Osteoblast (primary cell): ENCODE measurements around the gene CRIP1. TPM values are rescaled to one million over a fixed set of nuclear protein-coding genes. Genes with fewer than 3 reads are reported as not detected.

Experiments used
- DNase-seq: peaks from one replicate; pipeline ENCODE4 v3.0.0; 2011; ENCODE audit warnings: low spot score, mixed read lengths; ENCODE audit not compliant: insufficient read length; ENCODE audit errors: missing footprints
- H2AFZ ChIP-seq: 2 replicates; pipeline ENCODE4 v1.6.0; 2011; ENCODE audit warnings: mild to moderate bottlenecking, low read length
- H3K27ac ChIP-seq: 2 replicates; pipeline ENCODE4 v1.5.1; 2011; ENCODE audit warnings: mild to moderate bottlenecking, low read depth, low read length, moderate library complexity
- H3K27me3 ChIP-seq: 2 replicates; pipeline ENCODE4 v1.6.0; 2012; ENCODE audit warnings: mild to moderate bottlenecking, control low read depth, inconsistent platforms, low read length, moderate library complexity; ENCODE audit not compliant: insufficient read depth
- H3K36me3 ChIP-seq: 2 replicates; pipeline ENCODE4 v1.5.1; 2011; ENCODE audit warnings: mild to moderate bottlenecking, low read length, control low read depth, moderate library complexity; ENCODE audit not compliant: insufficient read depth
- H3K4me1 ChIP-seq: 2 replicates; pipeline ENCODE4 v1.5.1; 2011; ENCODE audit warnings: mild to moderate bottlenecking, low read length, control low read depth, moderate library complexity; ENCODE audit not compliant: insufficient read depth
- H3K4me2 ChIP-seq: 2 replicates; pipeline ENCODE4 v1.6.0; 2011; ENCODE audit warnings: mild to moderate bottlenecking, low read length; ENCODE audit not compliant: insufficient read depth
- H3K4me3 ChIP-seq: fragments of 200-600 bp; sonication (generic); 3 replicates; pipeline ENCODE4 v1.5.1; 2012; ENCODE audit warnings: mild to moderate bottlenecking, low read length, inconsistent platforms; ENCODE audit not compliant: insufficient read depth
- H3K79me2 ChIP-seq: 2 replicates; pipeline ENCODE4 v1.6.0; 2012; ENCODE audit warnings: mild to moderate bottlenecking, low read length, control low read depth, inconsistent platforms; ENCODE audit not compliant: insufficient read depth
- H3K9me3 ChIP-seq: 2 replicates; pipeline ENCODE4 v1.5.1; 2011; ENCODE audit warnings: low read depth, low read length, control low read depth
- H4K20me1 ChIP-seq: 2 replicates; pipeline ENCODE4 v1.6.0; 2012; ENCODE audit warnings: mild to moderate bottlenecking, low read length, control low read depth; ENCODE audit not compliant: insufficient read depth
- total RNA-seq: library from RNA; depleted of rRNA; stranded (reverse); fragments of >200 nt; gene quantifications from 2 replicates; pipeline ENCODE4 v1.2.3, GENCODE V29; 2012
- TF ChIP-seq, protein P1 (sequence below): IDR thresholded peaks from 2 replicates; pipeline ENCODE4 v1.5.1; 2011; ENCODE audit warnings: mild to moderate bottlenecking, low read depth, low read length, moderate library complexity; ENCODE audit errors: extremely low read depth

Gene CRIP1
- total RNA-seq, 1 donor = 8.7 TPM

- no peak overlapping the region for H3K27ac ChIP-seq
- H2AFZ ChIP-seq = no peak overlapping the region
- no peak overlapping the region for H3K4me2 ChIP-seq
- TF ChIP-seq, protein P1, sequence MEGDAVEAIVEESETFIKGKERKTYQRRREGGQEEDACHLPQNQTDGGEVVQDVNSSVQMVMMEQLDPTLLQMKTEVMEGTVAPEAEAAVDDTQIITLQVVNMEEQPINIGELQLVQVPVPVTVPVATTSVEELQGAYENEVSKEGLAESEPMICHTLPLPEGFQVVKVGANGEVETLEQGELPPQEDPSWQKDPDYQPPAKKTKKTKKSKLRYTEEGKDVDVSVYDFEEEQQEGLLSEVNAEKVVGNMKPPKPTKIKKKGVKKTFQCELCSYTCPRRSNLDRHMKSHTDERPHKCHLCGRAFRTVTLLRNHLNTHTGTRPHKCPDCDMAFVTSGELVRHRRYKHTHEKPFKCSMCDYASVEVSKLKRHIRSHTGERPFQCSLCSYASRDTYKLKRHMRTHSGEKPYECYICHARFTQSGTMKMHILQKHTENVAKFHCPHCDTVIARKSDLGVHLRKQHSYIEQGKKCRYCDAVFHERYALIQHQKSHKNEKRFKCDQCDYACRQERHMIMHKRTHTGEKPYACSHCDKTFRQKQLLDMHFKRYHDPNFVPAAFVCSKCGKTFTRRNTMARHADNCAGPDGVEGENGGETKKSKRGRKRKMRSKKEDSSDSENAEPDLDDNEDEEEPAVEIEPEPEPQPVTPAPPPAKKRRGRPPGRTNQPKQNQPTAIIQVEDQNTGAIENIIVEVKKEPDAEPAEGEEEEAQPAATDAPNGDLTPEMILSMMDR = no peak
- no peak for DNase-seq
- H3K79me2 ChIP-seq = no peaks in the 10 kb centered on the region
- no peaks in the 10 kb centered on the region for H3K9me3 ChIP-seq
- H3K36me3 ChIP-seq = peaks cover 24% of the 10 kb centered on the region
- no peaks in the 10 kb centered on the region for H3K4me1 ChIP-seq
- no peaks in the 10 kb centered on the region for H3K27me3 ChIP-seq
- H3K4me3 ChIP-seq = no peak overlapping the region
- H4K20me1 ChIP-seq = no peaks in the 10 kb centered on the region
These were observed 29.7 kb upstream of the CRIP1 start for GRCh38 chr14:105456736-105457617.

- H4K20me1 ChIP-seq = no peaks in the 10 kb centered on the region
- H3K36me3 ChIP-seq = peaks cover 17% of the 10 kb centered on the region
- no peak for DNase-seq
- no peaks in the 10 kb centered on the region for H3K27me3 ChIP-seq
- H3K79me2 ChIP-seq = no peaks in the 10 kb centered on the region
- H3K27ac ChIP-seq = no peak overlapping the region
- H3K4me2 ChIP-seq = no peak overlapping the region
- no peak overlapping the region for H3K4me3 ChIP-seq
- H2AFZ ChIP-seq = no peak overlapping the region
- TF ChIP-seq, protein P1 = no peak
- no peaks in the 10 kb centered on the region for H3K4me1 ChIP-seq
- H3K9me3 ChIP-seq = no peaks in the 10 kb centered on the region
These were observed 28.7 kb upstream of the CRIP1 start for GRCh38 chr14:105458010-105458409.

GRCh38 chr14:105458571-105458970 is 28.1 kb upstream of the CRIP1 start:
- no peaks in the 10 kb centered on the region for H3K27me3 ChIP-seq
- no peak overlapping the region for H3K4me2 ChIP-seq
- TF ChIP-seq, protein P1 = no peak
- no peak overlapping the region for H3K27ac ChIP-seq
- H4K20me1 ChIP-seq = no peaks in the 10 kb centered on the region
- no peaks in the 10 kb centered on the region for H3K4me1 ChIP-seq
- peaks cover 23% of the 10 kb centered on the region for H3K36me3 ChIP-seq
- H2AFZ ChIP-seq = no peak overlapping the region
- no peaks in the 10 kb centered on the region for H3K79me2 ChIP-seq
- no peak for DNase-seq
- H3K4me3 ChIP-seq = no peak overlapping the region
- no peaks in the 10 kb centered on the region for H3K9me3 ChIP-seq

- Histone ChIP-seq H3K4me3 (no peak overlapping the region), H2AFZ (no peak overlapping the region), H3K9me3 (no peaks in the 10 kb centered on the region), H4K20me1 (no peaks in the 10 kb centered on the region), H3K4me2 (no peak overlapping the region), H3K79me2 (no peaks in the 10 kb centered on the region), H3K4me1 (no peaks in the 10 kb centered on the region), H3K27me3 (no peaks in the 10 kb centered on the region), H3K27ac (no peak overlapping the region), H3K36me3 (peaks cover 23% of the 10 kb centered on the region)
- TF ChIP-seq, protein P1 = no peak
- no peak for DNase-seq
These were observed 26.6 kb upstream of the CRIP1 start for GRCh38 chr14:105460116-105460515.
